A549 (cell line): Measurements from ENCODE around the gene S100A10.

ENCODE experiments used
- POLR2AphosphoS2 ChIP-seq: conservative IDR thresholded peaks from 2 replicates; pipeline ENCODE4 v1.6.1; 2012; ENCODE audit warnings: low read length, improper control_type of control experiment, inconsistent platforms
- TF ChIP-seq, protein P1 (sequence below): fragments of >200 bp; sonication (Bioruptor Twin); formaldehyde crosslinking; IDR thresholded peaks from 3 replicates; pipeline ENCODE4 v1.5.1; 2016
- TF ChIP-seq, protein P2 (sequence below): fragments of >200 bp; sonication (Bioruptor Twin); formaldehyde crosslinking; IDR thresholded peaks from 2 replicates; pipeline ENCODE4 v1.6.1; 2016
- TF ChIP-seq, protein P3 (sequence below): fragments of 200-600 bp; sonication (generic); IDR thresholded peaks from 2 replicates; pipeline ENCODE4 v1.6.1; 2016; ENCODE audit warnings: antibody characterized with exemption, mild to moderate bottlenecking, moderate library complexity
- TF ChIP-seq, protein P4 (sequence below): fragments of 450-650 bp; IDR thresholded peaks from 2 replicates; pipeline ENCODE4 v1.6.1; 2014; ENCODE audit warnings: antibody characterized with exemption
- TF ChIP-seq, protein P5 (sequence below): fragments of 250-450 bp; sonication (Bioruptor Pico); IDR thresholded peaks from 2 replicates; pipeline ENCODE4 v1.5.0; 2021; ENCODE audit warnings: mild to moderate bottlenecking, moderate library complexity, borderline replicate concordance

DNA sequence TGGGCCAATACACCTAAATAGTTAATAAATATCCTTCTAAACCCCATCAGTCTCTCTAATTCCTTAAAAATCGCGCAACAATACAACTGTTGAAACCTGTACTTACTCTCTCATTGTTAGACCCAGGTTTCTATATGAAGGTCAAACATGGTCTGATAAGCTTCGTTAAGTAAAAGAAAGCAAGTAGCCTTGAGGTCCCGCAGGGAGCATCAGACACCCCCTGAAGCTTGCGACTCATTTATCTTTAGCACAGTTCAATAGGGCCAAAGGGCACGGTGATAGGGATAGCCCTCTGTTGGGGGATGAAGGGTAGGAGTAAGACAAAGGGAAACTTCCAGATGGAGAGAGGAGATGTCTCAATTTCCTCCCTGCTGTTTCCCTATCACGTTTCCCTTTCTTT lies 57.0 kb downstream of the S100A10 start:
- TF ChIP-seq, protein P1, sequence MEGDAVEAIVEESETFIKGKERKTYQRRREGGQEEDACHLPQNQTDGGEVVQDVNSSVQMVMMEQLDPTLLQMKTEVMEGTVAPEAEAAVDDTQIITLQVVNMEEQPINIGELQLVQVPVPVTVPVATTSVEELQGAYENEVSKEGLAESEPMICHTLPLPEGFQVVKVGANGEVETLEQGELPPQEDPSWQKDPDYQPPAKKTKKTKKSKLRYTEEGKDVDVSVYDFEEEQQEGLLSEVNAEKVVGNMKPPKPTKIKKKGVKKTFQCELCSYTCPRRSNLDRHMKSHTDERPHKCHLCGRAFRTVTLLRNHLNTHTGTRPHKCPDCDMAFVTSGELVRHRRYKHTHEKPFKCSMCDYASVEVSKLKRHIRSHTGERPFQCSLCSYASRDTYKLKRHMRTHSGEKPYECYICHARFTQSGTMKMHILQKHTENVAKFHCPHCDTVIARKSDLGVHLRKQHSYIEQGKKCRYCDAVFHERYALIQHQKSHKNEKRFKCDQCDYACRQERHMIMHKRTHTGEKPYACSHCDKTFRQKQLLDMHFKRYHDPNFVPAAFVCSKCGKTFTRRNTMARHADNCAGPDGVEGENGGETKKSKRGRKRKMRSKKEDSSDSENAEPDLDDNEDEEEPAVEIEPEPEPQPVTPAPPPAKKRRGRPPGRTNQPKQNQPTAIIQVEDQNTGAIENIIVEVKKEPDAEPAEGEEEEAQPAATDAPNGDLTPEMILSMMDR, result no peak
- TF ChIP-seq, protein P2, sequence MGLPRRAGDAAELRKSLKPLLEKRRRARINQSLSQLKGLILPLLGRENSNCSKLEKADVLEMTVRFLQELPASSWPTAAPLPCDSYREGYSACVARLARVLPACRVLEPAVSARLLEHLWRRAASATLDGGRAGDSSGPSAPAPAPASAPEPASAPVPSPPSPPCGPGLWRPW, result no peak
- no peak for TF ChIP-seq POLR2AphosphoS2
- TF ChIP-seq, protein P3, sequence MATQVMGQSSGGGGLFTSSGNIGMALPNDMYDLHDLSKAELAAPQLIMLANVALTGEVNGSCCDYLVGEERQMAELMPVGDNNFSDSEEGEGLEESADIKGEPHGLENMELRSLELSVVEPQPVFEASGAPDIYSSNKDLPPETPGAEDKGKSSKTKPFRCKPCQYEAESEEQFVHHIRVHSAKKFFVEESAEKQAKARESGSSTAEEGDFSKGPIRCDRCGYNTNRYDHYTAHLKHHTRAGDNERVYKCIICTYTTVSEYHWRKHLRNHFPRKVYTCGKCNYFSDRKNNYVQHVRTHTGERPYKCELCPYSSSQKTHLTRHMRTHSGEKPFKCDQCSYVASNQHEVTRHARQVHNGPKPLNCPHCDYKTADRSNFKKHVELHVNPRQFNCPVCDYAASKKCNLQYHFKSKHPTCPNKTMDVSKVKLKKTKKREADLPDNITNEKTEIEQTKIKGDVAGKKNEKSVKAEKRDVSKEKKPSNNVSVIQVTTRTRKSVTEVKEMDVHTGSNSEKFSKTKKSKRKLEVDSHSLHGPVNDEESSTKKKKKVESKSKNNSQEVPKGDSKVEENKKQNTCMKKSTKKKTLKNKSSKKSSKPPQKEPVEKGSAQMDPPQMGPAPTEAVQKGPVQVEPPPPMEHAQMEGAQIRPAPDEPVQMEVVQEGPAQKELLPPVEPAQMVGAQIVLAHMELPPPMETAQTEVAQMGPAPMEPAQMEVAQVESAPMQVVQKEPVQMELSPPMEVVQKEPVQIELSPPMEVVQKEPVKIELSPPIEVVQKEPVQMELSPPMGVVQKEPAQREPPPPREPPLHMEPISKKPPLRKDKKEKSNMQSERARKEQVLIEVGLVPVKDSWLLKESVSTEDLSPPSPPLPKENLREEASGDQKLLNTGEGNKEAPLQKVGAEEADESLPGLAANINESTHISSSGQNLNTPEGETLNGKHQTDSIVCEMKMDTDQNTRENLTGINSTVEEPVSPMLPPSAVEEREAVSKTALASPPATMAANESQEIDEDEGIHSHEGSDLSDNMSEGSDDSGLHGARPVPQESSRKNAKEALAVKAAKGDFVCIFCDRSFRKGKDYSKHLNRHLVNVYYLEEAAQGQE, result no peak
- TF ChIP-seq, protein P4, sequence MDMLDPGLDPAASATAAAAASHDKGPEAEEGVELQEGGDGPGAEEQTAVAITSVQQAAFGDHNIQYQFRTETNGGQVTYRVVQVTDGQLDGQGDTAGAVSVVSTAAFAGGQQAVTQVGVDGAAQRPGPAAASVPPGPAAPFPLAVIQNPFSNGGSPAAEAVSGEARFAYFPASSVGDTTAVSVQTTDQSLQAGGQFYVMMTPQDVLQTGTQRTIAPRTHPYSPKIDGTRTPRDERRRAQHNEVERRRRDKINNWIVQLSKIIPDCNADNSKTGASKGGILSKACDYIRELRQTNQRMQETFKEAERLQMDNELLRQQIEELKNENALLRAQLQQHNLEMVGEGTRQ, result no peak
- TF ChIP-seq, protein P5, sequence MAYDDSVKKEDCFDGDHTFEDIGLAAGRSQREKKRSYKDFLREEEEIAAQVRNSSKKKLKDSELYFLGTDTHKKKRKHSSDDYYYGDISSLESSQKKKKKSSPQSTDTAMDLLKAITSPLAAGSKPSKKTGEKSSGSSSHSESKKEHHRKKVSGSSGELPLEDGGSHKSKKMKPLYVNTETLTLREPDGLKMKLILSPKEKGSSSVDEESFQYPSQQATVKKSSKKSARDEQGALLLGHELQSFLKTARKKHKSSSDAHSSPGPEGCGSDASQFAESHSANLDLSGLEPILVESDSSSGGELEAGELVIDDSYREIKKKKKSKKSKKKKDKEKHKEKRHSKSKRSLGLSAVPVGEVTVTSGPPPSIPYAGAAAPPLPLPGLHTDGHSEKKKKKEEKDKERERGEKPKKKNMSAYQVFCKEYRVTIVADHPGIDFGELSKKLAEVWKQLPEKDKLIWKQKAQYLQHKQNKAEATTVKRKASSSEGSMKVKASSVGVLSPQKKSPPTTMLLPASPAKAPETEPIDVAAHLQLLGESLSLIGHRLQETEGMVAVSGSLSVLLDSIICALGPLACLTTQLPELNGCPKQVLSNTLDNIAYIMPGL, result no peak
